HTR-8/SVneo (cell line): Measurements from ENCODE around the gene HIVEP3.

Source experiments
- DNase-seq: peaks from one replicate; pipeline ENCODE4 v3.0.0; 2011; ENCODE audit warnings: low spot score, mixed read lengths; ENCODE audit not compliant: insufficient read length
- FAIRE-seq: peaks from 2 replicates; lab custom pipeline; 2011; peaks lifted over from hg19 to GRCh38; lab: Jason Lieb, UNC

The HIVEP3 gene

GRCh38 chr1:41853907-41854306, 64.8 kb downstream of the HIVEP3 start:
- no peak for DNase-seq
- FAIRE-seq = no peak

DNA sequence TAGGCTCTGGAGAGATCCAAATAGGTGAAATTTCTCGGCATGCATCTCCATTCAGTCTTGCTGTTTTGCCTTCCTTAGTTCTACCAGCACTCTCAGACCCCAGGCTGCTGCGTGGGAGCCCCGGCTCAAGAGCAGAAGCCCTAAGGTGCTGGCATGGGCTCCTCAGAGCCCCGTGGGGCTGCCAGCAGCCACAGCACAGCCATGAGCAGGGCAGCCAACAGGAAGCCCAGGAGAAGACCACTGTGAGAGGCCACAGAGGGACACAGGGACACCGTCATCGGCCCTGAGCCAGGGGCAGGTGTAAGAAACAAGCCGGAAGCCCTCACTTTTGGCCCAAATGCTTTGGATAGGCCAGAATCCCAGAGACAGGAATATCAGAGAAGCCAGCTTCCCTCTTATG, 66.6 kb downstream of the HIVEP3 start:
- no peak for DNase-seq
- FAIRE-seq = no peak

DNA sequence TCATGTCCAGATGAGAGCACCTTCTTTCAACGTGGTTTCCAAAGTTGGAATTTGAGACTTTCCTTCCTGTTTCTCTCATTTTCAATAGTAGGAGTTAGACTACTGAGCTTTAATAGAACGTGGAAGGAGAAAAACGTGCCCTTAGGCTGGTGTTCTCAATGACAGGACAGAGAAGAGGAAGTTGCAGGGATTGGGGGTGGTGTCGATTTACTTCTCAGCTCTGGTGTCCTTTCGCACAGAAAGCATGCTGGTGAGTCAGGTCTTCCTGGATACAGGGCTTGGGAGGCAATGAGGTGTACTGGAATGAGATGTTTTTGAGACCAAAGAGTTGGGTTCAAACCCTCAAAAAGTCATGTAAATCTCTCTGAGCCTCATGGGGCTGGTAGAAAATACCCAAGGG, 67.1 kb downstream of the HIVEP3 start:
- peak; percentile 76 for DNase-seq
- peak; percentile 13 for FAIRE-seq

DNA sequence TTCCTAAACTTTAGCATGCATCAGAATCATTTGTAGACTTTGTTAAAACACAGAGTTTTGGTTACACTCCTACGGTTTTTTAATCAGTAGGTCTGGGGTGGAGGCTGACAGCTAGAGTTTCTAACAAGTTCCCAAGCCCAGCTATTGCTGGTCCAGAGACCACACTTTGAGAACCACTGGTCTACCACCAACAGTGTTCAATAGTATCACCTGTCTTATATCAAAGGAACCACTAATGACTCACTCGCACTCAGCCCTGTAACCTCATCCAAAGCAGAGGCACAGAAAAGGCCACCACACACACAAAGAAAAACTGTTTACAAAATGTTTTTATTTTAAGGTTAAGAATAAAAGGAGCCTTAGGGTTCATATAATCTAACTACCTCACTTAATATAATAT, 68.7 kb downstream of the HIVEP3 start:
- FAIRE-seq (no peak), DNase-seq (no peak)

GRCh38 chr1:41849211-41849759, 69.4 kb downstream of the HIVEP3 start:
- no peak for DNase-seq
- FAIRE-seq = peak; percentile 72

DNA sequence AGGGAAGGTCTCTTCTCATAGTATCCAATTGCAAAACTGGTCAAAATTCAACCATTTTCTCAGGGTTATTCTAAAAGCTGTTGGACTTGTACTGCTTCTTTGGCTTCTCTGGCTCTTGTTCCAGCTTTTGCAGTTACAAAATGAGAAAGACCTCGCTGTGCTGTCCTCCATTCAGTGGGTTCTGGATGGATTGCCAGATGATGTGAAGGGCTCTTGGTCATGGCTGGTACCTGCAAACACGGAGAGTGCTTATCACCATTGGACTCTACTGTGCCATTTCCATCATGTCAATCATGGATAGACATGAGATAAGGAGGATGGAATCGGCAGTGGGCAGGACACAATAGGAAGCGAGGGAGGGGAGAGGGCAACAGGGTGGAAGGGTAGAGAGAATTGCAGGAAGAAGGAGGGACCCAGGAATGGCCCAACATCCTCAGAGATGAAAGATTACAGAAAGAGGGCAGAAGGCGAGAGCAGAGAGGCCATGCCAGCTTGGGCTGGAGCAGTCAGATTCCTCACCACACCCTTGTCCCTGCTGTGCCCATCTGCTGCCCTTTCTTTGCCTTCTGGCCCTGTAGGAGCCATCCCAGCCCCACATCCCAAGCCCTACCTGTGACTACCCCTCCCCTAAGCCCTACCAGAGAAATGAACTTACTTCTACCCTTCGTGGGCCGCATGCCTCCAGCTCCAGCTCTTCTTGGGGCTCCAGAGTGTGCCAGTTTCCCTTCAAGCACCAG, 70.3 kb downstream of the HIVEP3 start:
- FAIRE-seq = no peak
- no peak for DNase-seq

- no peak for FAIRE-seq
- DNase-seq = no peak
Measured at GRCh38 chr1:41847733-41848132, 71.0 kb downstream of the HIVEP3 start.

DNA sequence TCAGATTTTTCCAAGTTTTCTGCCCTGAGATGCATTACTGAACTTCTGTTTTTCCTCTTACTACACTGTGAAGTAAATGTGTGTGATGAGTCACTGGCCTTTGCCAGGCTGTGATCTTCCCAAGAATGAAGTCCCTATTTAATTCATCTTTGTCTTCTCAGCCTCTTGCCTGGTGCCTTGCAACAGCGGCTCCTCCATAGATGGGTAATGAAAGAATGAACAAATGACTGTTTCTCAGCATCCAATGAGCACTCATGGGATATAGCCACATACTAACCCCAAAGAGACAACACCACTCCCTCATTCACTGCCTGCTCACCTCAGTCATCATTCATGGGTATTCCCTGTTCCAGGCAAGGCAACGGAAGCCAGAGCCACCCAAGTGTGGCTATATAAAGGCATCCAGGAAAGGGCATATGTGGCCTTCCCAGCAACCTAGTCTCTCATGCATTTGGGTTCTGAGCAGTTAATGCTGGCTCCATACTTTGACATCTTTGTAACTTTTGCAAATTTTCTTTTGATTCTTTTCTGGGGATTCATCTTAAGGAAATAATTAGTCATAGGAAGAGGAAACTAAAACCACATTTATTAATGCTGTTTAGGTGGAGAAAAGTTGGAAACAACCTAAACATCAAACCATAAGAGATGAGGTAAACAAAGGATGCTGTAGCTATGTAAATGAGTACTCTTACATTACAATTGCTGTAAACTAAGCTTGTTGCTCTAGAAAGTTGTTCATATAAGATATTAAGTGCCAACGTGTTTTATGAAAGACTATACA, 71.9 kb downstream of the HIVEP3 start:
- FAIRE-seq = no peak
- DNase-seq = no peak

- FAIRE-seq = no peak
- DNase-seq = no peak
Measured at GRCh38 chr1:41844781-41845272, 73.9 kb downstream of the HIVEP3 start.

DNA sequence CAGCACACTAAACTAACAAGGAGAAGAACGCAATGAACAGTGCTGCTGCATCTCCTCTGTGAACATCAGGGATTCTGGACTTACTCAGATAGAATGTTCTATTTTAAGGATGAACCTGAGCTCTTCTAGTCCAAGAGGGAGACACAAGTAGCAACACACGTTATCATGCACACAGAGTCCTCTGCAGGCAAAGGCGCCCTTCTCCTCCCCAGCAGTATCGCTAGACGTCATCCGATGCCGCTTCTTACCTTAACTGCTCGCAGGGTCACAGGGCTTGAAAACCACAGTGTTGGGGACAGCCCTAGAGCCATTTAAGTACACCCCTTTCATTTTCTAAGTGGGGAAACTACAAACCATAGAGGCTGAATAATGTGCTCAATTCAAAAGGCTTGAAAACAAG, 74.5 kb downstream of the HIVEP3 start:
- FAIRE-seq (no peak), DNase-seq (no peak)

DNA sequence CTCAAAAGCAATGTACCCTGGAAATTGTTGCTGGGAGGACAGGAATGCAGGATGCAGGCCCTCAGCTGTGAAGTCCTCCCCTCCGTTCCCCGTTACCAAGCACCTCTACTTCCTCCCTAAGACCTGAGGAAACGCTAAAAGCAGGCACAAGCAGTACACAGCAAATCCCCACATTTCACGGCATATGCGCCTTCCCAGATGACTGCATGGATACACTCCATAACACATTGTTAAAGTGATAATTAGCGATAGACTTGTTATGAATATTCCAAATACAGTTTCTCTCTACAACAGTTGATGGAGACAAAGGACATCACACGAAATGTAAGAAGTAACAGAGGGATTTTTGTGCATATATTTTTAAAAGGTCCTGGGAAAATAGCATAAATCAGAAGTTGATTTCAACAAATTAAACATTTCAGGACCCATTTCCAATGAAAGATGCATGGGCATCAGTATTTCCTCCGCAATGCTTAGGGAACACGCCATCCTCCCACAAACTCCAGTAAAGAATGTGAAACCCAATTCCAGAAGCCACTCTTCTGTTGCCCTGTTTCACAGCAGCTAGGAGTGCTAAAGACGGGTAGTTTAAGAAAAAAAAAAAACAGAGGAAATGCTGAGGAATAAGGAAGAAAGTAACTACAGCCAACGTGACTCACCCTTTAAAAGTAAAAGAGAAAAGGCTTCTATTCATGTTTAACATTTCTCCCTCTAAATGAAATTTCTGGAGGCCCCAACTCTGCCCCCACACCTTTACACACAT, 75.5 kb downstream of the HIVEP3 start:
- FAIRE-seq (no peak), DNase-seq (peak; percentile 8)

- FAIRE-seq = no peak
- DNase-seq = no peak
Measured at GRCh38 chr1:41842326-41842725, 76.4 kb downstream of the HIVEP3 start.

GRCh38 chr1:41840592-41841246, 78.0 kb downstream of the HIVEP3 start:
- FAIRE-seq (no peak), DNase-seq (peak; percentile 35)

DNA sequence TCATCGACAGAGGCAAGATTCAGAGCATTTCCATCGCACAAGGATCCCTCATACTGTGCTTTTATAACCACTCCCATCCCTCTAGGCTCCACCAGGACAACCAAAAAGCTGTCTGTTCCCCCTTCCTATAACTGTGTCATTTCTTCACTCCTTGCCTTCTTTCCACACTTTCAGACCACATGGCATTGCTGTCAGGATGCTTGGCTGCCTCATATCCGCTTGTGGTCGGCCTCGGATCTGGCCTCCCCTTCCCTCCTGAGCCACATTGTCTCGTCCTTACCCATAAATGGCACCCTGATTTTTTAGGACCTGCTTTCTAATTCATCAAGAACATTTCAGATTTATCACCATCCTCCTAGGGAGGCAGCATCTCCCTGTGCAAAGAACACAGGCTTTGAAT, 80.5 kb downstream of the HIVEP3 start:
- FAIRE-seq (no peak), DNase-seq (no peak)

- DNase-seq (no peak), FAIRE-seq (no peak)
Measured at GRCh38 chr1:41837691-41838090, 81.0 kb downstream of the HIVEP3 start.

DNA sequence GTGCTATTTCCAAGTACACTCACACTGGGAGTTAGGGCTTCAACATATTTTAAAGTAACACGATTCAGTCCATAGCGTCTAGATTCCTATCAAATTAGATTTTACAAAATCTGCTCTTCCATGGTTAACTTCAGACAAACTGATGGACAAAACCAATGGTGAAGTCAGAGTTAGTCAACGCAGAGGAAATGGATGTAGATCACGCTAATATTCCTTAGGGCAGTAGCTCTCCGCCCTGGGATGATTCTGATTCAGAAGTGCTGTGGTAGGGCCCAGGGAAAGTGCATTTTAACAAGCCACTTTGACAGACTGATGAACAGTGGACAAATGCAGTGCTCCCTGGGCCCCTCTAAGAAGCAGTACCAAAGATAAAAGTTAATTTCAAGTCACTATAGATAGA, 83.2 kb downstream of the HIVEP3 start:
- DNase-seq = no peak

DNA sequence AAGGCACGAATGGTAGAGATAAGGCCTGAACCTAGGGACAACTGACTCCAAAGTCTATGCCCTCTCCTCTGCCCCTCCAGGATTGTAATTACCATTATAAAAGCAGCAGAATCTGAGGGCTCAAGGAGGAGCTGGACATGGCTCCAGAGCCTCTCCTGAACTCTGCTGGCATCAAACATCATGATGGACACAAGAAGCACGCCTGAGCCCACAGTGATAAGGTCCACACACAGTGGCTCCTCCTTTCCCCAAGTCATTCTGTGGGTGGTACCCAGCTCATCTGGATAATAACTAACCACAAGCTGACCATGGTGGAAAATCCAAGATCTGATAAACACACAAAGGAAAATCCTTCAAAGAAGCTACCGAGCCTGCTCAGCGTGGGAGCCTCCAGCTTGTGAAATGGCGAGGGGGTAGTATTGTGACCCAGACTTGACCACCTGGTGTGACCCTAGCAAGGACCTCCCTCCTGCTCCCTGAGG, 85.2 kb downstream of the HIVEP3 start:
- DNase-seq (no peak), FAIRE-seq (no peak)

More for the DNA sequence above, 83.2 kb downstream of the HIVEP3 start:
- FAIRE-seq = no peak

GRCh38 chr1:41830726-41831125, 88.0 kb downstream of the HIVEP3 start:
- FAIRE-seq (no peak), DNase-seq (no peak)

GRCh38 chr1:41827991-41828570, 90.6 kb downstream of the HIVEP3 start:
- FAIRE-seq = no peak

More at GRCh38 chr1:41827991-41828570, 90.6 kb downstream of the HIVEP3 start:
- no peak for DNase-seq
